ENCODE results near the gene NINJ2. TPM values are rescaled to one million over a fixed set of nuclear protein-coding genes. Genes with fewer than 3 reads are reported as not detected.

NINJ2 gene
- polyA plus RNA-seq, 1 donor from 2014 or later: not detected

GRCh38 chr12:684416-684815, 21.2 kb upstream of the NINJ2 start:
- H3K4me2 ChIP-seq (ENCODE audit: low read length): no peak overlapping the region
- no peaks in the 10 kb centered on the region for H3K9me3 ChIP-seq (ENCODE audit: low read length)
- no peak overlapping the region for H3K9ac ChIP-seq (ENCODE audit: low read length)
- no peaks in the 10 kb centered on the region for H3K27me3 ChIP-seq (ENCODE audit: insufficient read depth, low read depth, low read length)
- no peaks in the 10 kb centered on the region for H3K79me2 ChIP-seq (replicated peaks; ENCODE audit: insufficient read depth, low read length)
- no peaks in the 10 kb centered on the region for H3K9me2 ChIP-seq (ENCODE audit: insufficient read depth, low read length)
- TF ChIP-seq POLR2AphosphoS5 (IDR thresholded peaks at IDR 0.05): no peak
- TF ChIP-seq MXI1 (conservative IDR thresholded peaks at IDR 0.05; ENCODE audit: poor library complexity, severe bottlenecking): no peak
- TF ChIP-seq EP300 (conservative IDR thresholded peaks at IDR 0.05; ENCODE audit: poor library complexity, severe bottlenecking): no peak
- TF ChIP-seq CTCF (IDR thresholded peaks at IDR 0.05; ENCODE audit: poor library complexity, severe bottlenecking): no peak
- no peak for TF ChIP-seq RAD21 (conservative IDR thresholded peaks at IDR 0.05)
- TF ChIP-seq REST (IDR thresholded peaks at IDR 0.05; ENCODE audit: borderline replicate concordance): no peak
- no peak for TF ChIP-seq SMC3 (conservative IDR thresholded peaks at IDR 0.05; ENCODE audit: poor library complexity)
- TF ChIP-seq EZH2 (IDR thresholded peaks at IDR 0.05; ENCODE audit: borderline replicate concordance, insufficient read depth, low read length, poor library complexity, severe bottlenecking): no peak
- TF ChIP-seq TAF1 (IDR thresholded peaks at IDR 0.05; ENCODE audit: low read depth): no peak
- no peaks in the 10 kb centered on the region for H3F3A ChIP-seq (ENCODE audit: insufficient read depth, low read length, poor library complexity, severe bottlenecking)
- no peak overlapping the region for H3K27ac ChIP-seq (ENCODE audit: low read length)
- no peak overlapping the region for H2AFZ ChIP-seq (ENCODE audit: low read depth, low read length)
- H3K36me3 ChIP-seq (ENCODE audit: insufficient read depth, low read length): no peaks in the 10 kb centered on the region
- H3K4me3 ChIP-seq (ENCODE audit: low read length): no peak overlapping the region
- H4K20me1 ChIP-seq (ENCODE audit: insufficient read depth): no peaks in the 10 kb centered on the region

GRCh38 chr12:681568-682256, 18.5 kb upstream of the NINJ2 start:
- no peaks in the 10 kb centered on the region for H3K27me3 ChIP-seq (ENCODE audit: insufficient read depth, low read depth, low read length)
- no peak overlapping the region for H3K4me2 ChIP-seq (ENCODE audit: low read length)
- H3K27ac ChIP-seq (ENCODE audit: low read length): no peak overlapping the region
- no peak overlapping the region for H2AFZ ChIP-seq (ENCODE audit: low read depth, low read length)
- no peak overlapping the region for H3K9ac ChIP-seq (ENCODE audit: low read length)
- H3K9me3 ChIP-seq (ENCODE audit: low read length): no peaks in the 10 kb centered on the region
- no peaks in the 10 kb centered on the region for H3K9me2 ChIP-seq (ENCODE audit: insufficient read depth, low read length)
- no peak overlapping the region for H3K4me3 ChIP-seq (ENCODE audit: low read length)
- no peaks in the 10 kb centered on the region for H3K79me2 ChIP-seq (replicated peaks; ENCODE audit: insufficient read depth, low read length)
- H3K36me3 ChIP-seq (ENCODE audit: insufficient read depth, low read length): no peaks in the 10 kb centered on the region
- no peaks in the 10 kb centered on the region for H4K20me1 ChIP-seq (ENCODE audit: insufficient read depth)
- no peaks in the 10 kb centered on the region for H3F3A ChIP-seq (ENCODE audit: insufficient read depth, low read length, poor library complexity, severe bottlenecking)
- no peak for TF ChIP-seq SMC3 (conservative IDR thresholded peaks at IDR 0.05; ENCODE audit: poor library complexity)
- no peak for TF ChIP-seq CTCF (IDR thresholded peaks at IDR 0.05; ENCODE audit: poor library complexity, severe bottlenecking)
- TF ChIP-seq REST (IDR thresholded peaks at IDR 0.05; ENCODE audit: borderline replicate concordance): no peak
- TF ChIP-seq EP300 (conservative IDR thresholded peaks at IDR 0.05; ENCODE audit: poor library complexity, severe bottlenecking): no peak
- TF ChIP-seq TAF1 (IDR thresholded peaks at IDR 0.05; ENCODE audit: low read depth): no peak
- TF ChIP-seq POLR2AphosphoS5 (IDR thresholded peaks at IDR 0.05): no peak
- TF ChIP-seq EZH2 (IDR thresholded peaks at IDR 0.05; ENCODE audit: borderline replicate concordance, insufficient read depth, low read length, poor library complexity, severe bottlenecking): no peak
- TF ChIP-seq RAD21 (conservative IDR thresholded peaks at IDR 0.05): no peak
- no peak for TF ChIP-seq MXI1 (conservative IDR thresholded peaks at IDR 0.05; ENCODE audit: poor library complexity, severe bottlenecking)
